Fibroblast of lung (primary cell): ENCODE results near the gene MTR. TPM values are rescaled to one million over a fixed set of nuclear protein-coding genes. Genes with fewer than 3 reads are reported as not detected.

Experiments used
- DNase-seq, 2 donors: peaks; one replicate each; pipeline versions ENCODE4 v3.0.0 to v3.0.0-alpha.2; 2010; ENCODE audit warnings: low read depth in 2 of 2
- H2AFZ ChIP-seq: 2 replicates; pipeline ENCODE4 v1.5.1; 2012; ENCODE audit warnings: low read length, control low read depth, inconsistent platforms
- H3K27ac ChIP-seq: 2 replicates; pipeline ENCODE4 v1.5.1; 2011; ENCODE audit warnings: low read length, control low read depth; ENCODE audit not compliant: insufficient read depth
- H3K27me3 ChIP-seq: 2 replicates; pipeline ENCODE4 v1.5.1; 2011; ENCODE audit warnings: mild to moderate bottlenecking, low read length; ENCODE audit not compliant: control insufficient read depth, insufficient read depth
- H3K36me3 ChIP-seq: 2 replicates; pipeline ENCODE4 v1.5.1; 2011; ENCODE audit warnings: low read length; ENCODE audit not compliant: control insufficient read depth, insufficient read depth
- H3K4me1 ChIP-seq: 2 replicates; pipeline ENCODE4 v1.5.1; 2011; ENCODE audit warnings: low read length; ENCODE audit not compliant: control insufficient read depth, insufficient read depth; ENCODE audit errors: extremely low read depth
- H3K4me2 ChIP-seq: 2 replicates; pipeline ENCODE4 v1.5.1; 2011; ENCODE audit warnings: low read length, control low read depth; ENCODE audit not compliant: insufficient read depth; ENCODE audit errors: extremely low read depth
- H3K4me3 ChIP-seq, 4 experiments: fragments of 200-600 bp in 1 of 4; sonication (generic) in 1 of 4; replicated peaks in 1 of 4; 2 replicates each; pipeline ENCODE4 v1.5.1; 2011 to 2016; ENCODE audit warnings: low read length in 4 of 4, low read depth in 3 of 4, mild to moderate bottlenecking in 3 of 4, control low read depth in 2 of 4, inconsistent platforms in 1 of 4, mixed read lengths in 1 of 4; ENCODE audit not compliant: insufficient read depth in 1 of 4; ENCODE audit errors: control extremely low read depth in 1 of 4
- H3K79me2 ChIP-seq: 2 replicates; pipeline ENCODE4 v1.5.1; 2012; ENCODE audit warnings: mild to moderate bottlenecking, low read length, inconsistent platforms; ENCODE audit not compliant: control insufficient read depth, insufficient read depth
- H3K9ac ChIP-seq: 2 replicates; pipeline ENCODE4 v1.5.1; 2011; ENCODE audit warnings: mild to moderate bottlenecking, low read length, control low read depth; ENCODE audit not compliant: insufficient read depth
- H3K9me3 ChIP-seq: 2 replicates; pipeline ENCODE4 v1.5.1; 2012; ENCODE audit warnings: low read depth, low read length; ENCODE audit not compliant: control insufficient read depth, insufficient read depth
- H4K20me1 ChIP-seq: 2 replicates; pipeline ENCODE4 v1.5.1; 2011; ENCODE audit warnings: low read length; ENCODE audit not compliant: control insufficient read depth, insufficient read depth; ENCODE audit errors: extremely low read depth
- CTCF ChIP-seq, 2 donors: IDR thresholded peaks in 1 of 2; conservative IDR thresholded peaks in 1 of 2; 1 replicate in 1 of 2; 2 replicates in 1 of 2; pipeline ENCODE4 v1.5.1; 2011 to 2012; ENCODE audit warnings: low read length in 2 of 2, control low read depth in 1 of 2, inconsistent platforms in 1 of 2, low read depth in 1 of 2, mild to moderate bottlenecking in 1 of 2
- EZH2 ChIP-seq: IDR thresholded peaks from 2 replicates; pipeline ENCODE4 v1.5.1; 2012; ENCODE audit warnings: low read length, control low read depth, mild to moderate bottlenecking; ENCODE audit errors: missing control alignments
- polyA plus RNA-seq, 2 donors: library from polyadenylated mRNA; depleted of rRNA in 1 of 2; stranded (reverse) in 1 of 2; unstranded in 1 of 2; fragments of >200 nt; gene quantifications; 2 replicates each; pipeline ENCODE4 v1.2.1, GENCODE V29; 2011 to 2012; ENCODE audit warnings: missing spikeins in 1 of 2
- total RNA-seq: library from RNA; depleted of rRNA; stranded (reverse); fragments of >200 nt; gene quantifications from 2 replicates; pipeline ENCODE4 v1.2.1, GENCODE V29; 2014

Gene MTR
- total and polyA plus RNA-seq, 2 donors (not counting 1 experiment from before 2014, with no cell fraction given) = 20.0 to 32.2 TPM

- Histone ChIP-seq H3K4me1 (peaks cover 4% of the 10 kb centered on the region), H3K4me2 (no peak overlapping the region), H3K9me3 (no peaks in the 10 kb centered on the region), H3K36me3 (no peaks in the 10 kb centered on the region), H2AFZ (no peak overlapping the region), H3K9ac (no peak overlapping the region), H3K4me3 (no peak overlapping the region), H3K79me2 (no peaks in the 10 kb centered on the region), H3K27me3 (no peaks in the 10 kb centered on the region), H4K20me1 (no peaks in the 10 kb centered on the region), H3K27ac (no peak overlapping the region)
- no peak for DNase-seq
- TF ChIP-seq EZH2 (no peak), CTCF (conservative IDR thresholded peaks at IDR 0.05 in 1 of 2, IDR thresholded peaks at IDR 0.05 in 1 of 2; ENCODE audit: low read depth in 1 of 2, low read length in 2 of 2) (no peak)
Observed at GRCh38 chr1:236812334-236813030, 17.4 kb downstream of the MTR start.

- TF ChIP-seq CTCF (conservative IDR thresholded peaks at IDR 0.05 in 1 of 2, IDR thresholded peaks at IDR 0.05 in 1 of 2; ENCODE audit: low read depth in 1 of 2, low read length in 2 of 2) (no peak), EZH2 (no peak)
- no peak overlapping the region for H3K27ac ChIP-seq
- no peaks in the 10 kb centered on the region for H3K27me3 ChIP-seq
- no peaks in the 10 kb centered on the region for H4K20me1 ChIP-seq
- no peaks in the 10 kb centered on the region for H3K4me1 ChIP-seq
- H3K4me2 ChIP-seq = no peak overlapping the region
- DNase-seq = no peak
- no peaks in the 10 kb centered on the region for H3K79me2 ChIP-seq
- no peaks in the 10 kb centered on the region for H3K9me3 ChIP-seq
- no peak overlapping the region for H3K4me3 ChIP-seq
- no peak overlapping the region for H3K9ac ChIP-seq
- no peak overlapping the region for H2AFZ ChIP-seq
- H3K36me3 ChIP-seq = peaks cover 3% of the 10 kb centered on the region
Observed at GRCh38 chr1:236815941-236816340, 20.8 kb downstream of the MTR start.

GRCh38 chr1:236819856-236820255, 24.8 kb downstream of the MTR start:
- TF ChIP-seq EZH2 (no peak), CTCF (conservative IDR thresholded peaks at IDR 0.05 in 1 of 2, IDR thresholded peaks at IDR 0.05 in 1 of 2; ENCODE audit: low read depth in 1 of 2, low read length in 2 of 2) (no peak)
- no peak overlapping the region for H3K27ac ChIP-seq
- no peak for DNase-seq
- peaks cover 3% of the 10 kb centered on the region for H3K36me3 ChIP-seq
- H2AFZ ChIP-seq = no peak overlapping the region
- H3K79me2 ChIP-seq = no peaks in the 10 kb centered on the region
- no peak overlapping the region for H3K4me3 ChIP-seq
- H3K9ac ChIP-seq = no peak overlapping the region
- H3K9me3 ChIP-seq = no peaks in the 10 kb centered on the region
- H4K20me1 ChIP-seq = no peaks in the 10 kb centered on the region
- no peak overlapping the region for H3K4me2 ChIP-seq
- H3K27me3 ChIP-seq = no peaks in the 10 kb centered on the region
- no peaks in the 10 kb centered on the region for H3K4me1 ChIP-seq
